CD14-positive monocyte (primary cell): Measurements from ENCODE around the gene SLC43A2. TPM values are rescaled to one million over a fixed set of nuclear protein-coding genes. Genes with fewer than 3 reads are reported as not detected.

Experiments
- DNase-seq, 3 donors: peaks; one replicate each; pipeline ENCODE4 v3.0.0-alpha.2; 2011 to 2022
- H2AFZ ChIP-seq: 2 replicates; pipeline ENCODE4 v1.6.0; 2012; ENCODE audit warnings: mild to moderate bottlenecking, low read depth, low read length, inconsistent platforms; ENCODE audit not compliant: insufficient read depth, poor library complexity, severe bottlenecking
- H3K27ac ChIP-seq, 2 donors: 1 replicate in 1 of 2; 2 replicates in 1 of 2; pipeline ENCODE4 v1.5.1; 2012 to 2013; ENCODE audit warnings: low read length in 2 of 2, control low read depth in 1 of 2, inconsistent platforms in 1 of 2, low read depth in 1 of 2, mild to moderate bottlenecking in 1 of 2
- H3K27me3 ChIP-seq, 2 donors: one replicate each; pipeline versions ENCODE4 v1.6.0 to v1.6.1; 2011 to 2013; ENCODE audit warnings: low read length in 2 of 2; ENCODE audit not compliant: control insufficient read depth in 2 of 2, insufficient read depth in 2 of 2
- H3K36me3 ChIP-seq, 2 donors: replicated peaks in 1 of 2; 1 replicate in 1 of 2; 2 replicates in 1 of 2; pipeline versions ENCODE4 v1.5.1 to v1.6.1; 2012 to 2013; ENCODE audit warnings: low read length in 2 of 2, control low read depth in 1 of 2, inconsistent platforms in 1 of 2, mild to moderate bottlenecking in 1 of 2; ENCODE audit not compliant: insufficient read depth in 2 of 2, control insufficient read depth in 1 of 2
- H3K4me1 ChIP-seq, 2 donors: 1 replicate in 1 of 2; 2 replicates in 1 of 2; pipeline versions ENCODE4 v1.5.1 to v1.6.1; 2012 to 2013; ENCODE audit warnings: low read length in 2 of 2, control low read depth in 1 of 2, inconsistent platforms in 1 of 2, mild to moderate bottlenecking in 1 of 2, moderate library complexity in 1 of 2; ENCODE audit not compliant: insufficient read depth in 2 of 2, control insufficient read depth in 1 of 2
- H3K4me2 ChIP-seq: replicated peaks from 2 replicates; pipeline ENCODE3; 2012; ENCODE audit warnings: low read length, moderate library complexity, mild to moderate bottlenecking; ENCODE audit not compliant: poor library complexity, severe bottlenecking; ENCODE audit errors: extremely low read depth
- H3K4me3 ChIP-seq, 3 experiments: fragments of 200-600 bp in 1 of 3; sonication (generic) in 1 of 3; replicated peaks in 1 of 3; 1 replicate in 2 of 3; 2 replicates in 1 of 3; pipeline ENCODE4 v1.5.1; 2011 to 2013; ENCODE audit warnings: low read length in 3 of 3, mild to moderate bottlenecking in 3 of 3, control low read depth in 2 of 3, low read depth in 2 of 3, inconsistent platforms in 1 of 3, moderate library complexity in 1 of 3
- H3K79me2 ChIP-seq: 2 replicates; pipeline ENCODE4 v1.6.0; 2012; ENCODE audit warnings: mild to moderate bottlenecking, control low read depth, inconsistent platforms, low read length, moderate library complexity; ENCODE audit not compliant: insufficient read depth
- H3K9ac ChIP-seq: 2 replicates; pipeline ENCODE4 v1.6.0; 2017; ENCODE audit warnings: low read length, mild to moderate bottlenecking; ENCODE audit not compliant: insufficient read depth, poor library complexity, severe bottlenecking
- H3K9me3 ChIP-seq, 2 donors: replicated peaks in 1 of 2; 1 replicate in 1 of 2; 2 replicates in 1 of 2; pipeline versions ENCODE4 v1.5.1 to v1.6.1; 2012 to 2013; ENCODE audit warnings: low read length in 2 of 2, control low read depth in 1 of 2; ENCODE audit not compliant: control insufficient read depth in 1 of 2, insufficient read depth in 1 of 2
- H4K20me1 ChIP-seq: 2 replicates; pipeline ENCODE4 v1.6.0; 2012; ENCODE audit warnings: mild to moderate bottlenecking, low read length, control low read depth, moderate library complexity; ENCODE audit not compliant: insufficient read depth
- H3K27ac Mint-ChIP-seq, 7 donors: one replicate each; pipeline ENCODE4 v1.8.0; 2020; ENCODE audit warnings: mild to moderate bottlenecking in 7 of 7, mixed read lengths in 7 of 7, moderate library complexity in 6 of 7, inconsistent platforms in 2 of 7
- H3K27me3 Mint-ChIP-seq, 3 donors: one replicate each; pipeline ENCODE4 v1.8.0; 2021 to 2022; ENCODE audit warnings: low read depth in 3 of 3, mild to moderate bottlenecking in 3 of 3, mixed read lengths in 3 of 3, moderate library complexity in 3 of 3, inconsistent platforms in 1 of 3
- H3K36me3 Mint-ChIP-seq, 2 donors: one replicate each; pipeline ENCODE4 v1.8.0; 2020; ENCODE audit warnings: mixed read lengths in 2 of 2, inconsistent platforms in 1 of 2, mild to moderate bottlenecking in 1 of 2
- H3K4me1 Mint-ChIP-seq: one replicate; pipeline ENCODE4 v1.8.0; 2020; ENCODE audit warnings: mild to moderate bottlenecking, mixed read lengths
- H3K4me3 Mint-ChIP-seq, 2 donors: one replicate each; pipeline ENCODE4 v1.8.0; 2020; ENCODE audit warnings: mild to moderate bottlenecking in 2 of 2, mixed read lengths in 2 of 2, moderate library complexity in 1 of 2
- H3K9me3 Mint-ChIP-seq, 7 donors: one replicate each; pipeline ENCODE4 v1.8.0; 2020 to 2022; ENCODE audit warnings: mixed read lengths in 7 of 7, mild to moderate bottlenecking in 6 of 7, moderate library complexity in 6 of 7, inconsistent platforms in 2 of 7
- WGBS: methylation state at CpG from one replicate; pipeline ENCODE4 v1.1.5; 2013; ENCODE audit warnings: missing lambda C conversion rate; ENCODE audit not compliant: insufficient coverage; 5-methylcytosine and 5-hydroxymethylcytosine counted together
- intact Hi-C, 2 donors: fragments of 100-400 bp; cut with micrococcal nuclease; formaldehyde crosslinking; loops; one replicate each; pipeline versions ENCODE4 v1.15.0 to v1.15.1; 2023
- polyA plus RNA-seq, 3 donors: library from polyadenylated mRNA; depleted of rRNA in 1 of 3; unstranded in 2 of 3; stranded (reverse) in 1 of 3; fragments of 300-500 nt in 2 of 3; fragments of >200 nt in 1 of 3; fragmentation: Illumina TruSeq in 2 of 3; gene quantifications; 1 replicate in 2 of 3; 2 replicates in 1 of 3; pipeline ENCODE4 v1.2.3, GENCODE V29; 2012 to 2021
- TF ChIP-seq, protein P1 (sequence below): fragments of 200-600 bp; IDR thresholded peaks from one replicate; pipeline ENCODE4 v1.8.0; 2022; ENCODE audit warnings: antibody characterized with exemption, mild to moderate bottlenecking

SLC43A2 gene
- polyA plus RNA-seq, 3 donors: 115 to 151 (median 117) TPM

- H3K9me3 Mint-ChIP-seq: peaks cover 0 to 2% (median 0%) of the 10 kb centered on the region in 7 donors
- Histone ChIP-seq H3K4me2 (peak overlapping the region; percentile 92), H3K27me3 (no peaks in the 10 kb centered on the region), H3K36me3 (peaks cover 41 to 62% of the 10 kb centered on the region in 2 donors), H3K4me1 (peaks cover 39 to 53% of the 10 kb centered on the region in 2 donors), H3K9ac (no peak overlapping the region), H3K9me3 (no peaks in the 10 kb centered on the region), H2AFZ (no peak overlapping the region), H4K20me1 (peaks cover 83% of the 10 kb centered on the region), H3K27ac (no peak overlapping the region), H3K4me3 (peak overlapping the region in 1 of 3 experiments; percentile 99), H3K79me2 (peaks cover 66% of the 10 kb centered on the region)
- H3K27me3 Mint-ChIP-seq: peaks cover 0 to 9% (median 0%) of the 10 kb centered on the region in 3 donors
- peak overlapping the region; percentile 95 to 96 for H3K4me3 Mint-ChIP-seq
- TF ChIP-seq, protein P1, sequence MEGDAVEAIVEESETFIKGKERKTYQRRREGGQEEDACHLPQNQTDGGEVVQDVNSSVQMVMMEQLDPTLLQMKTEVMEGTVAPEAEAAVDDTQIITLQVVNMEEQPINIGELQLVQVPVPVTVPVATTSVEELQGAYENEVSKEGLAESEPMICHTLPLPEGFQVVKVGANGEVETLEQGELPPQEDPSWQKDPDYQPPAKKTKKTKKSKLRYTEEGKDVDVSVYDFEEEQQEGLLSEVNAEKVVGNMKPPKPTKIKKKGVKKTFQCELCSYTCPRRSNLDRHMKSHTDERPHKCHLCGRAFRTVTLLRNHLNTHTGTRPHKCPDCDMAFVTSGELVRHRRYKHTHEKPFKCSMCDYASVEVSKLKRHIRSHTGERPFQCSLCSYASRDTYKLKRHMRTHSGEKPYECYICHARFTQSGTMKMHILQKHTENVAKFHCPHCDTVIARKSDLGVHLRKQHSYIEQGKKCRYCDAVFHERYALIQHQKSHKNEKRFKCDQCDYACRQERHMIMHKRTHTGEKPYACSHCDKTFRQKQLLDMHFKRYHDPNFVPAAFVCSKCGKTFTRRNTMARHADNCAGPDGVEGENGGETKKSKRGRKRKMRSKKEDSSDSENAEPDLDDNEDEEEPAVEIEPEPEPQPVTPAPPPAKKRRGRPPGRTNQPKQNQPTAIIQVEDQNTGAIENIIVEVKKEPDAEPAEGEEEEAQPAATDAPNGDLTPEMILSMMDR: no peak
- H3K36me3 Mint-ChIP-seq: peaks cover 68 to 73% of the 10 kb centered on the region in 2 donors
- intact Hi-C loops: loop anchor here in 1 of 2 donors (5.0 kb wide), 1 partner anchor 32 kb away; no protein-coding TSS in a partner anchor
- peaks cover 35% of the 10 kb centered on the region for H3K4me1 Mint-ChIP-seq
- H3K27ac Mint-ChIP-seq: peak overlapping the region in 2 of 7 donors; percentile 30 to 48
- WGBS: 85% methylated on average over 12 of the region's 12 CpGs
- no peak for DNase-seq
Measured at GRCh38 chr17:1624650-1625049, 4.0 kb downstream of the SLC43A2 start.

DNA sequence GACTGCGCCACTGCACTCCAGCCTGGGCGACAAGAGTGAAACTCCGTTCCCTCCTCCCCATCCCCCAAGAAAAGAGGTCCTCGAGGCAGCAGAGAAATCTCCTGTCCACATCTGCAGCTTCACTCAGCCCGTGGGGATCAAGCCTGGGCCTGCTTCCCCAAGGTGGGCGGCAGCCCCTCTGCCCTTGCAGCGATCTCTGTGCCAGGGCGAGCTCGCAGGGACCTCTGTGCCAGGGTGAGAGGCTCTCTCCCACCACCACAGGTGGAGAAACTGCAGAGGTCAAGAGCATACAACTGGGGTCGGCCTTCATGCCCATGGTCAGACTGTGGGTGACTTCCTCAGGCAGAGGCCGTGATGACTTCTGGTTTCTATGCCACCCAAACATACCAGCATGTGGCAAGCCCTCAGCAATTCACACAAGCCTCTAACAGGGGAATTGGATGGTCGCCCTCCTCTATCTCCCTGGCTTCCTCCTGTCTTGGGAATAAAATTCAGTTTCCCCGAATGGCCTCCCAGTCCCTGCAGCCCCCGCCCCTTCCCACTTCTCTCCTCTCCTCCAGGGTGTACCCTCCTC lies 5.5 kb downstream of the SLC43A2 start:
- intact Hi-C loops: no loop called here
- peaks cover 41 to 57% of the 10 kb centered on the region in 2 donors for H3K4me1 ChIP-seq
- H3K9me3 ChIP-seq: no peaks in the 10 kb centered on the region
- Mint-ChIP-seq H3K4me3 (no peak overlapping the region), H3K27me3 (peaks cover 0 to 7% (median 0%) of the 10 kb centered on the region in 3 donors), H3K9me3 (peaks cover 0 to 2% (median 0%) of the 10 kb centered on the region in 7 donors), H3K27ac (peak overlapping the region in 2 of 7 donors; percentile 66 to 75), H3K36me3 (peaks cover 83 to 88% of the 10 kb centered on the region in 2 donors), H3K4me1 (peaks cover 50% of the 10 kb centered on the region)
- H3K27ac ChIP-seq: no peak overlapping the region
- H3K27me3 ChIP-seq: no peaks in the 10 kb centered on the region
- H3K9ac ChIP-seq: no peak overlapping the region
- H3K79me2 ChIP-seq: peaks cover 68% of the 10 kb centered on the region
- no peak overlapping the region for H2AFZ ChIP-seq
- H4K20me1 ChIP-seq: peaks cover 94% of the 10 kb centered on the region
- H3K4me2 ChIP-seq: no peak overlapping the region
- TF ChIP-seq, protein P1: no peak
- peak in 1 of 3 donors; percentile 6 for DNase-seq
- 80% methylated on average over 13 of the region's 14 CpGs for WGBS
- H3K4me3 ChIP-seq: no peak overlapping the region
- H3K36me3 ChIP-seq: peaks cover 51 to 78% of the 10 kb centered on the region in 2 donors
